ENCODE results near the gene FAM8A1. TPM values are rescaled to one million over a fixed set of nuclear protein-coding genes. Genes with fewer than 3 reads are reported as not detected.

Gene FAM8A1
- polyA plus RNA-seq, 1 of the 3 experiments (the other 2 are of a cell fraction), result 5.0 TPM

DNA sequence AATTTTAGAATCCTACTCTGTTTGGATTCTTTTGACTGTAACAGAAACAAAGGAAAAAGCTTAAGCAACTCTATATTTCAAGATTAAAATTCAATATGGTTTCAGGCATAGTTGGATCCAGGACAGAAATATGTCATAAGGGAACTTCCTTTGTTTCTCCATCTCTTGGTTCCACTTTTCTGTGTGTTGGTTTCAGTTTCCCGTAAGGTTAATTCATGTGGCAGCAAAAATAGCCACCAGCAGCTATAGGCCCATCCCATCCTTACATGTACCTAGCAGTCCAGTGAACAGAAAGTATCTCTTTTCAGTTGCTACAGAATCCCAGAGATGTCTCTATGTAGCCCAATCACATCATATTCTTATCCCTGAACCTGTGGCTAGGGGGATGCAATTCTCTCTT, 8.8 kb upstream of the FAM8A1 start (continued):
- no peak for TF ChIP-seq SMC3 (IDR thresholded peaks at IDR 0.05; ENCODE audit: low read depth, low read length)

DNA sequence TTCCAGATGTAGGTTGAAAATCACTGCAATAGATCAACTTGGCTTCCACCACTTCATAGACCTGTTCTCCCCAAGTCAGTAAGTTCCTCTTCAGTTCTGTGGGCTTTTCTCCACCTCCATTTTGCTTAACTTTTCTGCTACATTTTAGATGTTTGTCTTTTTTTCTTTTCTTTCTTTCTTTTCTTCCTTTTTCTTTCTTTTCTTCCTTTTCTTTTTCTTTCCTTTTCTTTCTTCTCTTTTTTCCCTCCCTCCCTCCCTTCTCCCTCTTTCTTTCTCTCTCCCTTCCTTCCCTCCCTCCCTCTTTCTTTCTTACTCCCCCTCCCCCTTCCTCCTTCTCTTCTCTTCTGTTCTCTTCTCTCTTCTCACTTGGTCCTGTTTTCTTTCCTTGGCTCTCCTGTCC, 6.9 kb upstream of the FAM8A1 start:
- Histone ChIP-seq H3K9me2 (no peaks in the 10 kb centered on the region), H3K4me2 (no peak overlapping the region), H3F3A (replicated peaks; ENCODE audit: insufficient read depth) (no peaks in the 10 kb centered on the region), H3K4me3 (ENCODE audit: low read depth in 2 of 2, low read length in 1 of 2) (no peak overlapping the region), H3K9ac (no peak overlapping the region), H3K79me2 (ENCODE audit: insufficient read depth) (no peaks in the 10 kb centered on the region), H2AFZ (ENCODE audit: low read depth) (no peak overlapping the region), H3K27ac (ENCODE audit: low read depth in 2 of 2, low read length in 1 of 2) (no peak overlapping the region), H3K9me3 (no peaks in the 10 kb centered on the region), H3K4me1 (ENCODE audit: control insufficient read depth in 1 of 2, insufficient read depth in 2 of 2, low read depth in 1 of 2, low read length in 1 of 2) (no peaks in the 10 kb centered on the region), H3K27me3 (ENCODE audit: insufficient read depth) (no peaks in the 10 kb centered on the region), H4K20me1 (ENCODE audit: insufficient read depth) (no peaks in the 10 kb centered on the region), H3K36me3 (replicated peaks in 1 of 2; ENCODE audit: control insufficient read depth in 1 of 2, insufficient read depth in 2 of 2, low read length in 1 of 2) (no peaks in the 10 kb centered on the region)
- ChIA-PET POLR2A (no interaction called here), CTCF (interaction anchor here (2.6 kb wide), 1 partner anchor 9 kb away, joined by 10 read pairs; no protein-coding TSS in a partner anchor)
- DNase-seq, result no peak
- TF ChIP-seq ELF1 (IDR thresholded peaks at IDR 0.05) (no peak), SIN3A (IDR thresholded peaks at IDR 0.05; ENCODE audit: borderline replicate concordance, low read depth, low read length) (no peak), NRF1 (IDR thresholded peaks at IDR 0.05; ENCODE audit: low read depth, low read length) (no peak), RCOR1 (IDR thresholded peaks at IDR 0.05; ENCODE audit: low read length) (no peak), GABPA (IDR thresholded peaks at IDR 0.05; ENCODE audit: low read depth) (no peak), RFX5 (IDR thresholded peaks at IDR 0.05; ENCODE audit: low read length) (no peak), TEAD4 (IDR thresholded peaks at IDR 0.05; ENCODE audit: borderline replicate concordance, insufficient read depth) (no peak), EZH2phosphoT487 (IDR thresholded peaks at IDR 0.05; ENCODE audit: borderline replicate concordance, low read depth) (no peak), SMC3 (IDR thresholded peaks at IDR 0.05; ENCODE audit: low read depth, low read length) (no peak), CTCF (IDR thresholded peaks at IDR 0.05) (no peak), EP300 (IDR thresholded peaks at IDR 0.05; ENCODE audit: borderline replicate concordance in 1 of 2, low read depth in 1 of 2, low read length in 1 of 2) (no peak), RXRA (IDR thresholded peaks at IDR 0.05; ENCODE audit: borderline replicate concordance, low read depth) (no peak), POLR2AphosphoS5 (IDR thresholded peaks at IDR 0.05; ENCODE audit: low read depth, low read length) (no peak), JUND (IDR thresholded peaks at IDR 0.05) (no peak), FOXJ3 (CRISPR knock-in tag; IDR thresholded peaks at IDR 0.05) (no peak), FOSL2 (IDR thresholded peaks at IDR 0.05; ENCODE audit: borderline replicate concordance, low read depth) (no peak), MEF2A (IDR thresholded peaks at IDR 0.05; ENCODE audit: borderline replicate concordance, low read depth) (no peak), TCF12 (IDR thresholded peaks at IDR 0.05) (no peak)
- TF ChIP-seq, protein P1, sequence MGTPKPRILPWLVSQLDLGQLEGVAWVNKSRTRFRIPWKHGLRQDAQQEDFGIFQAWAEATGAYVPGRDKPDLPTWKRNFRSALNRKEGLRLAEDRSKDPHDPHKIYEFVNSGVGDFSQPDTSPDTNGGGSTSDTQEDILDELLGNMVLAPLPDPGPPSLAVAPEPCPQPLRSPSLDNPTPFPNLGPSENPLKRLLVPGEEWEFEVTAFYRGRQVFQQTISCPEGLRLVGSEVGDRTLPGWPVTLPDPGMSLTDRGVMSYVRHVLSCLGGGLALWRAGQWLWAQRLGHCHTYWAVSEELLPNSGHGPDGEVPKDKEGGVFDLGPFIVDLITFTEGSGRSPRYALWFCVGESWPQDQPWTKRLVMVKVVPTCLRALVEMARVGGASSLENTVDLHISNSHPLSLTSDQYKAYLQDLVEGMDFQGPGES (IDR thresholded peaks at IDR 0.05; ENCODE audit: low read depth, low read length), result no peak
- TF ChIP-seq, protein P2, sequence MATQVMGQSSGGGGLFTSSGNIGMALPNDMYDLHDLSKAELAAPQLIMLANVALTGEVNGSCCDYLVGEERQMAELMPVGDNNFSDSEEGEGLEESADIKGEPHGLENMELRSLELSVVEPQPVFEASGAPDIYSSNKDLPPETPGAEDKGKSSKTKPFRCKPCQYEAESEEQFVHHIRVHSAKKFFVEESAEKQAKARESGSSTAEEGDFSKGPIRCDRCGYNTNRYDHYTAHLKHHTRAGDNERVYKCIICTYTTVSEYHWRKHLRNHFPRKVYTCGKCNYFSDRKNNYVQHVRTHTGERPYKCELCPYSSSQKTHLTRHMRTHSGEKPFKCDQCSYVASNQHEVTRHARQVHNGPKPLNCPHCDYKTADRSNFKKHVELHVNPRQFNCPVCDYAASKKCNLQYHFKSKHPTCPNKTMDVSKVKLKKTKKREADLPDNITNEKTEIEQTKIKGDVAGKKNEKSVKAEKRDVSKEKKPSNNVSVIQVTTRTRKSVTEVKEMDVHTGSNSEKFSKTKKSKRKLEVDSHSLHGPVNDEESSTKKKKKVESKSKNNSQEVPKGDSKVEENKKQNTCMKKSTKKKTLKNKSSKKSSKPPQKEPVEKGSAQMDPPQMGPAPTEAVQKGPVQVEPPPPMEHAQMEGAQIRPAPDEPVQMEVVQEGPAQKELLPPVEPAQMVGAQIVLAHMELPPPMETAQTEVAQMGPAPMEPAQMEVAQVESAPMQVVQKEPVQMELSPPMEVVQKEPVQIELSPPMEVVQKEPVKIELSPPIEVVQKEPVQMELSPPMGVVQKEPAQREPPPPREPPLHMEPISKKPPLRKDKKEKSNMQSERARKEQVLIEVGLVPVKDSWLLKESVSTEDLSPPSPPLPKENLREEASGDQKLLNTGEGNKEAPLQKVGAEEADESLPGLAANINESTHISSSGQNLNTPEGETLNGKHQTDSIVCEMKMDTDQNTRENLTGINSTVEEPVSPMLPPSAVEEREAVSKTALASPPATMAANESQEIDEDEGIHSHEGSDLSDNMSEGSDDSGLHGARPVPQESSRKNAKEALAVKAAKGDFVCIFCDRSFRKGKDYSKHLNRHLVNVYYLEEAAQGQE (IDR thresholded peaks at IDR 0.05; ENCODE audit: low read depth, low read length), result no peak

Measured in SK-N-SH (cell line).